ENCODE results near the gene MATN3.

Gene MATN3

DNA sequence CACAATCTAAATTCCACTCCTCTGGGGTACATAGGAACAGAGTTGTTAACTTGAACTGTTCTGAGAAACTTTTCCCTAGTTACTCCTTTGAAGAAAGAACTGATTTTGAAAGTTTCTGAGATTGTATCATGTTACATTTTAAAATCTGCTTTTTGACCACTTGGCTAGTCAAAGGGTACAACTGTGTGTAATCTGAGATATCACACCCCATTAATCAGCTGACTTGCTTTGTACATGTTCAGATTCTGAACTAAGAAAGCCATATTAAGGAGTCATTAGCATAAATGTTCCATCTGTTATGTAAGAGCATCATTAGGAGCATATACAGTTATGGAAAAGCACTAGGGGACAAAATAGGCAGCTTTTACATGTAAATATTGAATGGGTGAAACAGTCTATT is 18.7 kb downstream of the MATN3 start:
- no peak for DNase-seq

GRCh38 chr2:19991895-19992294 is 20.6 kb downstream of the MATN3 start:
- no peak for DNase-seq

DNA sequence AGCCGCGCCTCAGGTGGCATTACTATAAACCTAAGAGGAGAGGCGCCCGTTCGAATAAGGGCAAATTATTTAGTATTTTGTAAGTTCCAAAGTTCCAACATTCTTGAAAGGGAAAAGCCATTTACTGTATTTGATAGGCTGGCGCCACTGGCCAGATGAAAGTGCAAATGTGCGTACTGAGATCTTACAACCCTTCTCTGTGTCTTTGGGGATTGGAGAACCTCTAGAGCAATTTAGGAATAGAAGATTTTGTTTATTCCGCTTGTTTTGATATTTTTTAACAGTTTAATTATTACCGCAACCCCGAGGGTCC is 22.1 kb downstream of the MATN3 start:
- DNase-seq: peak in 1 of 2 donors; percentile 13

- peak; percentile 71 to 82 for DNase-seq
Observed at GRCh38 chr2:19989667-19990415, 22.6 kb downstream of the MATN3 start, which contains the start of gene WDR35. Gene WDR35, minus strand, starts transcription at chr2:19990105. Its CDS starts 90 bp downstream, at chr2:19990015.

DNA sequence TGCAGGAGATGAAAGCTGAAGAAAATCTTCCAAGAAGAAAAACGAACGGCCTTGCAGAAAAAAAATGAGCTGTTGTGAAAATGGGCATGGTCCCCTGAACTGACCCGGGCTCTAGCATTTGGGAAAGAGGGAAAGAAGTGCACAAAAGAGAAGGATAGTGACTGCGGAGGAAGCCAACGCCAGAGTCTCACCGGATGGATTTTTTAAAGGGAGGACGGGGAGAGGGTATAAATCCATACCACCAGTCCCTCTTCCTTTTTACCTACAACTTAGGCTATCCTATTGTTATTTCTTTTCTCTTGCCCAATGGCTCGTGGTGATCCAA is 23.2 kb downstream of the MATN3 start:
- DNase-seq: no peak

GRCh38 chr2:19988600-19988999 is 23.9 kb downstream of the MATN3 start:
- DNase-seq: no peak

GRCh38 chr2:19987936-19988335 is 24.5 kb downstream of the MATN3 start:
- DNase-seq: no peak

- DNase-seq: no peak
Observed at GRCh38 chr2:19982268-19982667, 30.2 kb downstream of the MATN3 start.

GRCh38 chr2:19979932-19980331 is 32.5 kb downstream of the MATN3 start:
- no peak for DNase-seq

GRCh38 chr2:19973466-19973865 is 39.0 kb downstream of the MATN3 start:
- DNase-seq: no peak

GRCh38 chr2:19971691-19972090 is 40.8 kb downstream of the MATN3 start:
- no peak for DNase-seq

DNA sequence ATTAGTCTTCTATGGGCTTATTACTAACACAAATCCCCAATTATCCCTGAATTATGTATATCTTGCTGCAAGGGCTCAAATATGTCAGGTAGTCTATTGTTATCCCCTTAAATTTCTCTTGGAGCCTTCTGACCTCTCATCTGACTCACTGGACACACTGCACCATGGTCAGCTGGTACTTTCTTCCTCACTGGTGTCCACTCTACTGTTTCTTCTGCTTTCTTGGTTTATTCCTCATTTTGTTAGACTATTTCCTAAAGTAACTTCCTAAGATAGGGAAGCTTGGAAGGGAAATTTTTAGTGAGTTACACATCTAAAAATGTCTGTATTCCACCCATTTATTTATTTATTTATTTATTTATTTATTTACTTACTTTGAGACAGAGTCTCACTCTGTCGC is 49.1 kb downstream of the MATN3 start:
- DNase-seq: no peak

DNA sequence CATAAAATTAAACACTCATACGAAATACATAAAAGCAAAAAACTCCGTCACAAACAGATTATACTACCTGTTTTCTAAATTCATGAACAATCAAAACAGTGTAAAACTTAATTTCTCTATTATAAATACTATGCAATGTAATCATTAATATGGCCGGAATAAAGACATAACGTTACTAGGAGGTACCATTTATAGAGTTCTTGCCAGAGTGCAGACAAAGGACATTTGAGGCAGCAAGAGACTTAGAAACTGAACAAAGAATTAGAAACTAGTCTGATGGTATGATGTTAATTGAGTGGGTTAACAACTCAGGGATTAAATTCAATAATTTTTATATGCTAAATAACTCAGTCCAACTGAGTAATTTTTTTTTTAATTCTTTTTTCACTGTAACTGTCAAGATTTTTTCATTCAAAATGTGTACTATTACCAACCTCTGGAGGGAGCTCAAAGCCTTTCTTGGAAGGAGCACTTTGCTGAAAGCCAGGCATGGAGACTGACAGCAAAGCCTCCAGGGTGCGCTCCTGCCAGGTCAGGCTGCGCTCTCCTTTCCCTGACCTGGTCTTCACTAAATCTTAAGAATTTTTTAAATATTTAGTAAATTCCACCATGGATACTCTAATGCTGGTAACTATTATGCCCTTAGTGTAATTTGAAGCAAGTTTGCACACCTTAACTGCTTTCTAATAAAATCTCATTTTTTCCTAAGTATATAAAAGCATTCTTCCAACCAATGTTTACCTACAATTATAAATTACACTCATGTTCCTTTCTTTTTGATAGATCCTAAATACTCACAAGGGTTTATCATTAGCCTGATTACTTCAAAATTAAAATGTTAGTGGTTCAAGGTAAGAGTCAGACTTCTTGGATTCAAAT is 56.7 kb downstream of the MATN3 start:
- DNase-seq: peak; percentile 47 to 67

DNA sequence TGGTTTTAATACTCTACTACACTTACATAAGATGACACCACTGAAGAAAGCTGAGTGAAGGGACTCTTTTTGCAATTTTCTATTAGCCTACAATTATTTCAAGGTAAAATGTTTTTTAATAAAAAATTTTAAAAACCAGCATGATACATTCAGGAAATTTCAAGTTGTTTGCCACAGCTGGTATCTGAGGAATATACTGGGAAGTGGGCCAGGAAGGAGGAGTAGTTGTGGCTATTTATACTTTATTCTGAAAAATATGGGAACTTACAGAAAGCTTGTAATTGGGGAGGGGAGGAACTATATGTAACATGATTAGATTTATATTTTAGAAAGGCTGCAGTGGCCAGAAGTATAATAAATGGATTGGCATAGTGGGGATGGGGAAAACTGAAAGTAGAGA is 63.4 kb downstream of the MATN3 start:
- no peak for DNase-seq

DNA sequence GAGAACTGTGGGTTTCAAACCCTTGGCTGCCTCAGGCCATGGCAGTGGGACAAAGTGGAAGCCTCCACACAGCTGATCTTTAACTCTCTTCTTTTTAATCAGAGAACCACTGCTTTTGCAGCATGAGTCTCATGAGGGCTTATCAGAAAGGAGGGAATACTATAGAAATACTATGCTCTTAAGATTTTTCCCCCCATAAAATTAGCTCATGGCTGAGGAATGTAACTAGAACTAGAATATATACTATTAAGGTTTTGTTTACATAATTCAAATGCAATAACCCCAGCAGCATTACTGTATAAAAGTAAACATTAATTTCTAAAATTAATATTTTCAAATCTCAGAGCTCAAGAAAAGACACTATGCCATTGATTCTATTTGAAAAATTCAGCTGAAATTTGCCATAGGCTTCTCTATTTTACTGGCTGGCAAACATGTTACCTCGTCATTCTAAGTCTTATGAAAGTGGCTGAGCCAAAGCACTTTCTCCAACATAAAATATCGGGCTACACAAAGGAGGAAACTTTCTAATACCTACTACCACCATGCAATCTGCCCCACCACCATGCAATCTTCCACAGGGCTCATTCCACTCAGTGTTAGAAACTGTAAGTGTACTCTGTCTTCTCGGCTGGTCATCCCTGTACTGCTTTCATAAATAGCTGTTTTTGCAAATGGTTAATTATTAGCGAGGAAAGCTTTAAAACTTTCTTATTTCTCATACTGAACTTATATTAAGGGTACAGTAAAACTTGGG is 65.1 kb downstream of the MATN3 start:
- DNase-seq: no peak

GRCh38 chr2:19944205-19944845 is 68.1 kb downstream of the MATN3 start:
- no peak for DNase-seq

- DNase-seq: no peak
Observed at GRCh38 chr2:19943189-19943588, 69.3 kb downstream of the MATN3 start.

DNA sequence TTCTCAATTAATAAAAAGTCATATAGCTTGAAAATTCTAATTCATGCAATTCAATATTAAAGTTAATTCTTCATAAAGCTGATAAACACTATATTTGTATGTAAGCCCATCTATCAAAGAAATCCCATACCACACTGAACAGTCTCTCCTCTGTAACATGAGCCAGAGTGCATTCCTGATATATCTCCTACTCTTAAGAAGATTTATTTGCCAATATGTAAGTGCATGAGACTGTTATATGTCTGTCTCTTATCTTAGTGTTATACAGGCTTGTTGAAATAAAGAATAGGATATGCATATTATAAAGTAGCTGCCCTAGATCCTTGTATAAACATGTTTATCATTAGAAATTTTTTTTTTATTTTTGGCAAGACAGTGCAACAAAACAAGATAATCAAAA is 70.3 kb downstream of the MATN3 start:
- no peak for DNase-seq
